PC-9 (cell line): ENCODE data around the gene CCR5AS.

Source experiments
- BruUV-seq: library from RNA; stranded (reverse); fragments of 400-500 nt; replicated peaks from 2 replicates; lab custom pipeline; 2021; lab: Mats Ljungman, UMichigan
- CTCF ChIA-PET: fragments of 300-600 bp; sonication (Branson Sonifier 250); formaldehyde crosslinking; loops from one replicate; lab custom pipeline; 2022; ENCODE audit warnings: antibody characterized with exemption; lab: Charles Lee
- POLR2A ChIA-PET: fragments of 300-600 bp; sonication (Branson Sonifier 250); formaldehyde crosslinking; loops from one replicate; lab custom pipeline; 2022; ENCODE audit warnings: antibody characterized with exemption; ENCODE audit not compliant: unreplicated experiment; lab: Charles Lee
- DNase-seq, 2 experiments: peaks; one replicate each; pipeline versions ENCODE4 v3.0.0 to v3.0.0-alpha.2; 2015 to 2022; ENCODE audit warnings: mixed read lengths in 1 of 2
- H2AFZ ChIP-seq: fragments of 200-600 bp; sonication (generic); 2 replicates; pipeline ENCODE4 v1.8.1; 2017; ENCODE audit warnings: antibody characterized with exemption
- H3F3A ChIP-seq: fragments of 200-600 bp; sonication (generic); 2 replicates; pipeline ENCODE4 v1.8.1; 2017; ENCODE audit warnings: antibody characterized with exemption, mild to moderate bottlenecking, low read depth; ENCODE audit not compliant: insufficient read depth
- H3K27ac ChIP-seq: fragments of 200-600 bp; sonication (generic); 2 replicates; pipeline ENCODE4 v1.6.1; 2016; ENCODE audit warnings: mixed run types
- H3K27me3 ChIP-seq: fragments of 200-600 bp; sonication (generic); 2 replicates; pipeline ENCODE4 v1.6.1; 2016; ENCODE audit warnings: low read depth, mixed run types; ENCODE audit not compliant: insufficient read depth
- H3K36me3 ChIP-seq: fragments of 200-600 bp; sonication (generic); 2 replicates; pipeline ENCODE4 v1.6.1; 2016; ENCODE audit warnings: low read depth, mixed run types
- H3K4me1 ChIP-seq: fragments of 200-600 bp; sonication (generic); replicated peaks from 2 replicates; pipeline ENCODE4 v1.6.1; 2016; ENCODE audit warnings: mixed run types; ENCODE audit not compliant: insufficient read depth
- H3K4me2 ChIP-seq: fragments of 200-600 bp; sonication (generic); 2 replicates; pipeline ENCODE4 v1.6.1; 2017; ENCODE audit warnings: mixed run types
- H3K4me3 ChIP-seq: fragments of 200-600 bp; sonication (generic); 2 replicates; pipeline ENCODE4 v1.6.1; 2016; ENCODE audit warnings: mixed run types
- H3K79me2 ChIP-seq: fragments of 200-600 bp; sonication (generic); 2 replicates; pipeline ENCODE4 v1.6.1; 2017; ENCODE audit warnings: low read depth, mixed run types
- H3K9me2 ChIP-seq: fragments of 200-600 bp; sonication (generic); 2 replicates; pipeline ENCODE4 v1.8.1; 2017; ENCODE audit warnings: mild to moderate bottlenecking; ENCODE audit not compliant: insufficient read depth
- H3K9me3 ChIP-seq: fragments of 200-600 bp; sonication (generic); 2 replicates; pipeline ENCODE4 v1.8.1; 2016; ENCODE audit warnings: low read depth; ENCODE audit not compliant: insufficient read depth
- H4K20me1 ChIP-seq: fragments of 200-600 bp; sonication (generic); 2 replicates; pipeline ENCODE4 v1.8.1; 2017; ENCODE audit not compliant: insufficient read depth
- CTCF ChIP-seq: fragments of 200-600 bp; sonication (generic); conservative IDR thresholded peaks from 2 replicates; pipeline ENCODE4 v1.6.1; 2017; ENCODE audit warnings: mixed run types, antibody characterized with exemption, mild to moderate bottlenecking, moderate library complexity
- EZH2 ChIP-seq: fragments of 200-600 bp; sonication (generic); IDR thresholded peaks from 2 replicates; pipeline ENCODE4 v1.8.0; 2017; ENCODE audit warnings: antibody characterized with exemption, low read depth
- intact Hi-C: fragments of 100-400 bp; cut with micrococcal nuclease; formaldehyde crosslinking; loops from one replicate; pipeline ENCODE4 v1.10.0; 2022; ENCODE audit not compliant: unreplicated experiment

CCR5AS gene

GRCh38 chr3:46371519-46372340, 35.1 kb downstream of the CCR5AS start:
- ChIA-PET CTCF (interaction anchor here (1.2 kb wide), 1 partner anchor 165 kb away, joined by 4 read pairs; no protein-coding TSS in a partner anchor), POLR2A (interaction anchor here (0.8 kb wide), 1 partner anchor 282 kb away, joined by 3 read pairs; no protein-coding TSS in a partner anchor)
- H3K4me2 ChIP-seq, result no peak overlapping the region
- TF ChIP-seq EZH2 (no peak), CTCF (no peak)
- H3K27ac ChIP-seq, result no peak overlapping the region
- H3K9me2 ChIP-seq, result no peaks in the 10 kb centered on the region
- no peak for DNase-seq
- H3K79me2 ChIP-seq, result no peaks in the 10 kb centered on the region
- H3K4me1 ChIP-seq, result peaks cover 19% of the 10 kb centered on the region
- H4K20me1 ChIP-seq, result no peaks in the 10 kb centered on the region
- intact Hi-C loops, result loop anchor here (1.0 to 10.0 kb wide), 6 partner anchors 157 to 1337 kb away; no protein-coding TSS in a partner anchor
- no peaks in the 10 kb centered on the region for H3K9me3 ChIP-seq
- no peak overlapping the region for H2AFZ ChIP-seq
- no peaks in the 10 kb centered on the region for H3K27me3 ChIP-seq
- H3K4me3 ChIP-seq, result no peak overlapping the region
- H3K36me3 ChIP-seq, result no peaks in the 10 kb centered on the region
- 0 out of 2 replicates have a peak, but pooled peaks cover 4% of the 10 kb centered on the region for H3F3A ChIP-seq
- no TSS peak for BruUV-seq

DNA sequence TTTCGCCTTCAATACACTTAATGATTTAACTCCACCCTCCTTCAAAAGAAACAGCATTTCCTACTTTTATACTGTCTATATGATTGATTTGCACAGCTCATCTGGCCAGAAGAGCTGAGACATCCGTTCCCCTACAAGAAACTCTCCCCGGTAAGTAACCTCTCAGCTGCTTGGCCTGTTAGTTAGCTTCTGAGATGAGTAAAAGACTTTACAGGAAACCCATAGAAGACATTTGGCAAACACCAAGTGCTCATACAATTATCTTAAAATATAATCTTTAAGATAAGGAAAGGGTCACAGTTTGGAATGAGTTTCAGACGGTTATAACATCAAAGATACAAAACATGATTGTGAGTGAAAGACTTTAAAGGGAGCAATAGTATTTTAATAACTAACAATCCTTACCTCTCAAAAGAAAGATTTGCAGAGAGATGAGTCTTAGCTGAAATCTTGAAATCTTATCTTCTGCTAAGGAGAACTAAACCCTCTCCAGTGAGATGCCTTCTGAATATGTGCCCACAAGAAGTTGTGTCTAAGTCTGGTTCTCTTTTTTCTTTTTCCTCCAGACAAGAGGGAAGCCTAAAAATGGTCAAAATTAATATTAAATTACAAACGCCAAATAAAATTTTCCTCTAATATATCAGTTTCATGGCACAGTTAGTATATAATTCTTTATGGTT, 35.9 kb downstream of the CCR5AS start, which contains the start of gene CCR5:
CCR5 (plus strand) TSS at position 108 of the 680 bp plus-strand sequence. CDS start 1,957 bp downstream, outside the sequence.
- intact Hi-C loops, result loop anchor here (10.0 kb wide), 1 partner anchor 1336 kb away; no protein-coding TSS in a partner anchor

More for the DNA sequence above, 35.9 kb downstream of the CCR5AS start, which contains the start of gene CCR5:
- DNase-seq, result no peak
- BruUV-seq, result no TSS peak
- Histone ChIP-seq H3K4me1 (peaks cover 19% of the 10 kb centered on the region), H3F3A (0 out of 2 replicates have a peak, but pooled peaks cover 4% of the 10 kb centered on the region), H3K36me3 (no peaks in the 10 kb centered on the region), H2AFZ (no peak within 1 kb of the TSS), H3K9me3 (no peaks in the 10 kb centered on the region), H4K20me1 (no peaks in the 10 kb centered on the region), H3K9me2 (no peaks in the 10 kb centered on the region), H3K27me3 (no peaks in the 10 kb centered on the region), H3K79me2 (no peaks in the 10 kb centered on the region), H3K4me3 (no peak within 1 kb of the TSS), H3K27ac (no peak within 1 kb of the TSS), H3K4me2 (no peak within 1 kb of the TSS)
- POLR2A ChIA-PET, result interaction anchor here (0.7 to 0.8 kb wide), 2 partner anchors 282 to 443 kb away, joined by 3 read pairs; no protein-coding TSS in a partner anchor
- CTCF ChIA-PET, result interaction anchor here (0.6 to 1.2 kb wide), 2 partner anchors 156 to 164 kb away, joined by 3 to 4 read pairs; no protein-coding TSS in a partner anchor
- no peak for TF ChIP-seq CTCF
- TF ChIP-seq EZH2, result no peak
